A549 treated with Hydrocortisone at 1 μM for 4 hours (cell line): ENCODE measurements around the gene ANKRD42. TPM values are rescaled to one million over a fixed set of nuclear protein-coding genes. Genes with fewer than 3 reads are reported as not detected.

Experiments used
- total RNA-seq: library from RNA; stranded (reverse); fragments of 200-300 nt; extraction: Qiagen RNA extraction; gene quantifications from 5 replicates; pipeline ENCODE4 v1.2.3, GENCODE V29; 2022

The ANKRD42 gene
- total RNA-seq, result 6.9 to 9.2 TPM (median 7.6 TPM) in 5 replicates

GRCh38 chr11:83193315-83194280 lies at the start of gene ANKRD42:
TSS of gene ANKRD42 (plus strand) at chr11:83193712. CDS start at chr11:83194671, 959 bp downstream.

DNA sequence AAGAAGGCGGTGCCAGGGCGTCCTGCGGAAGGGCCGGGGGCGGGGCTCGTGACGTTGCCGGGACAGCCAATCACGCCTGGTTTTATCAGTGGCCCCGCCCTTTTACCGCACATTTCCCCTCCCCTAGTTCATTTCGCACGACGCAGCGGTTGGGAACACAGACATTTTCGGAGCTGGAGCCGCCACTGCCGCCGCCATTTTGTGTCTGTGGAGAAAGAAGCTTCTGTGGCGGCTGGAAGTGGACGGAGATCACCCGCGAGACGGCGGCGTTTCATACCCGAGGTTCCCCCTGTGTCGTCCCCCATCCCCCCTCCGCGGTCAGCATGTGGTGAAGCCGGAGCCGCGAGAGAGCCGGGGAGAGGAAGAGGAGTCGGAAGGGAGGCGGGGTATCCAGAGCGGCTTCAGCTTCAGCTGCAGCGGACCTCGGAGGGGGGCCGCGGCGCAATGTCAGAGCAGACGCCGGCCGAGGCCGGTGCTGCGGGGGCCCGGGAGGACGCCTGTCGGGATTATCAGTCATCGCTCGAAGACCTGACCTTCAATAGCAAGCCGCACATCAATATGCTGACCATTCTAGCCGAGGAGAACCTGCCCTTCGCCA lies 36.4 kb upstream of the ANKRD42 start, which contains the start of gene PCF11:
TSS of gene PCF11 (plus strand) at position 136 of the 598 bp plus-strand sequence. CDS start at position 445, 309 bp downstream.

DNA sequence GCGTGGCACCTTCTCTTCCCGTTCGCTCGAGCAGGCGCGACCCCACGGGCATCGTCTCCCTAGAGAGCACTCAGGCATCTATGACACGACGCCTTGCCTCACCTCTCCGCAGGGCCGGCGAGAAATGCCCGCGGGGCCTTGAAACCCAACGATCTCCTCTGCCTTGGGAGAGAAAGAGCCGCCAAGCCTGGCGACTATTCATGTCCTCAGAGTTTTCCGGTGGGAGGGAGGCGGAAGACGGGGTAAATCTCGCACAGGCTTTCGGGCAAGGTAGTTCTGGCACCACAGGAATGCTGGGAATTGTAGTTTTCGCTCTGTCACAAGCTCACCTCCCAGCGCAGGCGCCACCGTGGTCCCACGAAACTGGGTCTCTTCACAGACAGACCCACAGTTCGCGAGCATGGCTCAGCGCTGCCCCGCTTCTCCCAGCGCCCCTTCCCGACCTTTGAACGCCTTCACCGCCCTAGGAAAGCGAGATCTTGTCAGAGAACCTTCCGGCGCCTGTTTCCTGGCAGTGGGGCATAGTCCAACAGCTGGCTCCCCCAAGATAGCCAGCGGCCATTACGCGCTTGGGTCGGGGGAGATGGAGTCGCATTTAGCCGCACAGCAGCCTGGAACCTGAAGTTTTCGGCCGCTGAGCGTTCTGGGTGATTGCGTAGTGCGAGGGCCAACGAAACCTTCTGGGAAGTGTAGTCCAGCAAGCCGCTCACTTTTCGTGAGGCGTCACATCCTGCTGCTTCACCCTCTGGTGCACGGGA lies 92.4 kb downstream of the ANKRD42 start, which contains the start of gene CCDC90B:
TSS of gene CCDC90B (minus strand) at position 597 of the 758 bp plus-strand sequence. CDS start at position 202, 395 bp downstream.

Other genes starting within 250 kb of the ANKRD42 start
- 5.2 to 7.7 TPM (median 5.9 TPM) in 5 replicates for gene RAB30, start 121.8 kb upstream of the ANKRD42 start, total RNA-seq
- 24.0 to 30.9 TPM (median 26.0 TPM) in 5 replicates for gene PCF11, start 36.6 kb upstream of the ANKRD42 start, total RNA-seq
- gene CCDC90B, start 92.7 kb downstream of the ANKRD42 start, total RNA-seq, result 52.0 to 74.8 TPM (median 59.2 TPM) in 5 replicates